GM23338 (cell line): ENCODE measurements around the gene SLC23A2. TPM values are rescaled to one million over a fixed set of nuclear protein-coding genes. Genes with fewer than 3 reads are reported as not detected.

Experiments
- ATAC-seq: fragments of 200-7000 bp; cut with Tn5 transposase; 3 replicates; pipeline ENCODE4 v1.9.1; 2020
- DNase-seq: peaks from one replicate; pipeline ENCODE4 v3.0.0-alpha.2; 2015; ENCODE audit warnings: low spot score
- H2AFZ ChIP-seq: fragments of 200-600 bp; sonication (generic); 2 replicates; pipeline ENCODE4 v1.8.0; 2016; ENCODE audit warnings: antibody characterized with exemption, mild to moderate bottlenecking, moderate library complexity
- H3F3A ChIP-seq: fragments of 200-600 bp; sonication (generic); replicated peaks from 2 replicates; pipeline ENCODE4 v1.8.0; 2017; ENCODE audit warnings: antibody characterized with exemption, mixed run types, low read depth
- H3K27ac ChIP-seq: fragments of 200-600 bp; sonication (generic); 2 replicates; pipeline ENCODE4 v1.6.1; 2016; ENCODE audit warnings: low read depth
- H3K27me3 ChIP-seq: fragments of 200-600 bp; sonication (generic); 2 replicates; pipeline ENCODE4 v1.8.0; 2016; ENCODE audit warnings: mild to moderate bottlenecking, mixed run types, moderate library complexity; ENCODE audit not compliant: insufficient read depth
- H3K36me3 ChIP-seq: fragments of 200-600 bp; sonication (generic); 2 replicates; pipeline ENCODE4 v1.8.0; 2016; ENCODE audit warnings: mild to moderate bottlenecking; ENCODE audit not compliant: insufficient read depth
- H3K4me1 ChIP-seq: fragments of 200-600 bp; sonication (generic); 2 replicates; pipeline ENCODE4 v1.8.0; 2016; ENCODE audit warnings: mild to moderate bottlenecking, moderate library complexity; ENCODE audit not compliant: insufficient read depth
- H3K4me2 ChIP-seq: fragments of 200-600 bp; sonication (generic); 2 replicates; pipeline ENCODE4 v1.7.1; 2017; ENCODE audit warnings: mixed run types
- H3K4me3 ChIP-seq: fragments of 200-600 bp; sonication (generic); 2 replicates; pipeline ENCODE4 v1.6.1; 2016; ENCODE audit warnings: mixed run types
- H3K79me2 ChIP-seq: fragments of 200-600 bp; sonication (generic); replicated peaks from 2 replicates; pipeline ENCODE4 v1.8.0; 2017; ENCODE audit warnings: mild to moderate bottlenecking; ENCODE audit not compliant: insufficient read depth
- H3K9me2 ChIP-seq: fragments of 200-600 bp; sonication (generic); 2 replicates; pipeline ENCODE4 v1.8.0; 2017; ENCODE audit not compliant: insufficient read depth
- H4K20me1 ChIP-seq: fragments of 200-600 bp; sonication (generic); replicated peaks from 2 replicates; pipeline ENCODE4 v1.8.0; 2017; ENCODE audit warnings: mild to moderate bottlenecking; ENCODE audit not compliant: insufficient read depth
- H3K27ac Mint-ChIP-seq: 2 replicates; pipeline ENCODE4 v1.8.0; 2020; ENCODE audit warnings: inconsistent platforms, mild to moderate bottlenecking, moderate library complexity, mixed read lengths
- H3K27me3 Mint-ChIP-seq: 3 replicates; pipeline ENCODE4 v1.8.0; 2022; ENCODE audit warnings: low read depth, mild to moderate bottlenecking, moderate library complexity, mixed read lengths, inconsistent platforms; ENCODE audit not compliant: insufficient read depth, poor library complexity
- H3K36me3 Mint-ChIP-seq: 3 replicates; pipeline ENCODE4 v1.8.0; 2021; ENCODE audit warnings: low read depth, mild to moderate bottlenecking, inconsistent platforms, moderate library complexity, mixed read lengths
- H3K4me1 Mint-ChIP-seq: 3 replicates; pipeline ENCODE4 v1.8.0; 2020; ENCODE audit warnings: mild to moderate bottlenecking, inconsistent platforms, mixed read lengths
- H3K4me3 Mint-ChIP-seq: 3 replicates; pipeline ENCODE4 v1.8.0; 2021; ENCODE audit warnings: moderate library complexity, mild to moderate bottlenecking, inconsistent platforms, mixed read lengths
- H3K9me3 Mint-ChIP-seq: 3 replicates; pipeline ENCODE4 v1.8.0; 2020; ENCODE audit warnings: moderate library complexity, mild to moderate bottlenecking, inconsistent platforms, mixed read lengths
- CREB1 ChIP-seq: fragments of 250-450 bp; sonication (Bioruptor Pico); IDR thresholded peaks from 2 replicates; pipeline ENCODE4 v1.5.0; 2020; ENCODE audit warnings: low read depth, mild to moderate bottlenecking, moderate library complexity
- EZH2 ChIP-seq: fragments of 200-600 bp; sonication (generic); IDR thresholded peaks from one replicate; pipeline ENCODE4 v1.8.0; 2017; ENCODE audit warnings: antibody characterized with exemption, mild to moderate bottlenecking, low read depth; ENCODE audit not compliant: unreplicated experiment
- JUNB ChIP-seq: IDR thresholded peaks from one replicate; pipeline ENCODE4 v1.6.1; 2016; ENCODE audit warnings: antibody characterized with exemption; ENCODE audit not compliant: unreplicated experiment
- NANOG ChIP-seq: IDR thresholded peaks from 2 replicates; pipeline ENCODE4 v1.6.1; 2016; ENCODE audit warnings: antibody characterized with exemption, borderline replicate concordance
- POLR2AphosphoS5 ChIP-seq: IDR thresholded peaks from 2 replicates; pipeline ENCODE4 v1.6.1; 2016; ENCODE audit warnings: antibody characterized with exemption, low read depth
- STAT1 ChIP-seq: IDR thresholded peaks from one replicate; pipeline ENCODE4 v1.6.1; 2016; ENCODE audit warnings: antibody characterized with exemption; ENCODE audit not compliant: unreplicated experiment
- ZNF114 ChIP-seq: fragments of 250-450 bp; sonication (Bioruptor Pico); IDR thresholded peaks from 2 replicates; pipeline ENCODE4 v1.5.0; 2020; ENCODE audit warnings: mild to moderate bottlenecking, moderate library complexity
- ZNF462 ChIP-seq: fragments of 250-450 bp; sonication (Bioruptor Pico); IDR thresholded peaks from 2 replicates; pipeline ENCODE4 v1.5.0; 2020; ENCODE audit warnings: mild to moderate bottlenecking, moderate library complexity
- polyA plus RNA-seq: library from polyadenylated mRNA; unstranded; fragments of >200 nt; fragmentation: Nextera tagmentation; extraction: Ambion mirVana; gene quantifications from 2 replicates; pipeline ENCODE4 v1.2.1, GENCODE V29; 2016
- total RNA-seq: library from RNA; depleted of rRNA; stranded (reverse); fragments of >200 nt; shearing (Covaris generic); gene quantifications from 2 replicates; pipeline ENCODE4 v1.2.3, GENCODE V29; 2014

SLC23A2 gene
- total and polyA plus RNA-seq, 2 experiments from 2014 or later: 4.4 to 20.2 TPM

GRCh38 chr20:4876731-4877130 lies 124.6 kb downstream of the SLC23A2 start:
- H3K4me3 Mint-ChIP-seq: no peak overlapping the region
- H3K4me2 ChIP-seq: no peak overlapping the region
- H4K20me1 ChIP-seq: peaks cover 2% of the 10 kb centered on the region; the same call in 1 of the 2 replicates
- no peak overlapping the region for H3K27ac ChIP-seq
- no peaks in the 10 kb centered on the region for H3K9me3 Mint-ChIP-seq
- H2AFZ ChIP-seq: no peak overlapping the region
- H3K27me3 Mint-ChIP-seq: peaks cover 5% of the 10 kb centered on the region
- no peaks in the 10 kb centered on the region for H3F3A ChIP-seq
- H3K4me3 ChIP-seq: no peak overlapping the region
- no peaks in the 10 kb centered on the region for H3K27me3 ChIP-seq
- DNase-seq: no peak
- H3K27ac Mint-ChIP-seq: no peak overlapping the region
- ATAC-seq: no peak
- H3K4me1 ChIP-seq: no peaks in the 10 kb centered on the region
- TF ChIP-seq CREB1 (CRISPR knock-in tag): no peak
- TF ChIP-seq STAT1: no peak
- TF ChIP-seq POLR2AphosphoS5: no peak
- TF ChIP-seq EZH2: no peak
- no peak for TF ChIP-seq ZNF462 (CRISPR knock-in tag)
- TF ChIP-seq NANOG: no peak
- no peak for TF ChIP-seq JUNB
- TF ChIP-seq ZNF114 (CRISPR knock-in tag): no peak
- H3K36me3 ChIP-seq: no peaks in the 10 kb centered on the region
- H3K4me1 Mint-ChIP-seq: peaks cover 6% of the 10 kb centered on the region; the same call in 2 of the 3 replicates
- H3K9me2 ChIP-seq: no peaks in the 10 kb centered on the region
- peaks cover 3% of the 10 kb centered on the region; the same call in 1 of the 3 replicates for H3K36me3 Mint-ChIP-seq
- H3K79me2 ChIP-seq: no peaks in the 10 kb centered on the region
